ENCODE measurements around the gene EXOC7.
"Not testable (repeated sequence)": the region's sequence is repeated elsewhere in the genome, so short reads cannot be mapped to it uniquely, and the experiment has no call there.

The EXOC7 gene

GRCh38 chr17:76085731-76086366, 17.7 kb downstream of the EXOC7 start:
- DNase-seq = no peak

GRCh38 chr17:76085066-76085730, 18.4 kb downstream of the EXOC7 start:
- DNase-seq = no peak

DNA sequence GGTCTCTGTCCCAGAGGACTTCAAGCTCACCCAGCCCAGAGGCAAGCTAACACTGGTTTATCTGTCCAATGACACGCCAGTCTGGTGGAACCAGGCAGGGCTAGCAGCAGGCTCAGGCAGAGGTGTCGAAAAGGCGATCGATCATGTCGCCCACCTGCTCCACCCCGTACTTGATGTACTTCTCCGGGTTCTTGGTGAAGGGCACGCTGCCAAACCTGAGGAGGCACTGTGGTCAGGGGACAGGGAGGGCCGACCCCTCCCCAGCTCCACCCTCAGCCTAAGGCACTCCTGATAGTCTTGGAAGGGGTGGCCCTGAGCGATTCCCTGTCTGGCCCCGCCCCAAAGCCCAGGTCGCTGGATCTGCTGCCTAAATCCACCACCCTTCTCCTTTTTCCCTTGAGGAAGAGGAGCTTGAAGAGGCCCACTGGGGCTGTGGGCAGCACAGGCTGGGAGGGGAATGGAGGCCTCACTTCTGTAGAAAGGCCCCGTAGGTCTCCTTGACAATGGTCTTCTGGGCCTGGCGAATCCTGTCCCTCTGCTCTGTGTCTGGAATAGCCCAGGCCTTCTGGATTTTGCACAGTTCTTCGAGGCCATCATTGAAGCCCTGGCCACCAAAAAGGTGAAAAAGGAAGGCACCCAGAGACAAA, 19.9 kb downstream of the EXOC7 start:
- DNase-seq = no peak

- no peak for DNase-seq
Observed at GRCh38 chr17:76082326-76083251, 21.0 kb downstream of the EXOC7 start.

DNA sequence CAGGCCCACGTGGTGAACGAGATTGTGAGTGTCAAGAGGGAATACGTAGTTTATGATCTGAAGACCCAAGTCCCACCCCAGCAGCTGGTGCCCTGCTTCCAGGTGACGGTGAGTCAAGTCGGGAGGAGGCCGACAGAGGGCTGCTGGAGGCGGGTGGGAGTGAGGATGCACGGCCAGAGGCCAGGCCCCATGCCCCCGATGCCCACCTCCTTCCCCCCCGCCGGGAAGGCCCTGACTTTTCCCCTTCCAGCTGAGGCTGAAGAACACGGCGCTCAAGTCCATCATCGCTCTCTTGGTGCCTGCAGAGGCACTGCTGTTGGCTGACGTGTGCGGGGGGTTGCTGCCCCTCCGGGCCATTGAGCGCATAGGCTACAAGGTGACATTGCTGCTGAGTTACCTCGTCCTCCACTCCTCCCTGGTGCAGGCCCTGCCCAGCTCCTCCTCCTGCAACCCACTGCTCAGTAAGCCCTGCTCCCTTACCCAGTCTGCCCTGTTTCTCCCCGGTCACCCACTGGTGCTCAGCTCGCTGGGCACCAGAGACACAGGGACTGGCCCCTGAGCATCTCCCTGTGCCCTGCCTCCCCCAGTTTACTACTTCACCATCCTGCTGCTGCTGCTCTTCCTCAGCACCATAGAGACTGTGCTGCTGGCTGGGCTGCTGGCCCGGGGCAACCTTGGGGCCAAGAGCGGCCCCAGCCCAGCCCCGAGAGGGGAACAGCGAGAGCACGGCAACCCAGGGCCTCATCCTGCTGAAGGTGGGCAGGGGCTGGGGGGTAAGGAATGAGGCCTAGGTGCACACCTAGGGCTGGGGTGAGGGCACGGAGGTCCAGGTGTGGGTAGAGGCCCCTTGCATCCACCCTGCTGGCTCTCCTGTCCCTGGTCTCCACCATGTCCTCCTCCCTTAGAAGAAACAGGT, 22.0 kb downstream of the EXOC7 start:
- no peak for DNase-seq

DNA sequence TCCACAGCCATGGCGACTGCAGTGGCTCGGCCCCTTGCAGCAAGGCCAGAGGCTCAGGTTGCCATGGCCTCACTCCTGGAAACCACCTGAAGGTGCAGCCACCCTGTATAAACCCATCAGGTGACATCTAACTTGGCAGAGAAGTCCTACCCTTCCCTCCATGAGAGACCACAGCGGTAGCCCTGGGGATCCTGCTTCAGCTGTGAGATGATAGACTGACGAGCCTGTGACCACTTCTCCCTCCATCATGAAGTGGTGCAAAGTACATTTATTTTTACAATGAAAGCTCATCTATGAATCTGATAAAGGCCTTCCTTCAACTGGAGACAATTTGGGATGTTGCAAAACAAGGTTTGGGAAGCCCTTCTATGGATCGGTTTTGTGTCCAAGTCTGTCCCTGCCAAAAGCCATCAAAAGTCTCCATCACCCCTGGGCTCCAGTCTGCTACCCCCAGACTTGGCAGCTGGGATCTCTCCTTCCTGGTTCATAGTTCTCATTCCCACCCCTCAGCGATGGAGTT, 22.8 kb downstream of the EXOC7 start:
- DNase-seq = no peak

DNA sequence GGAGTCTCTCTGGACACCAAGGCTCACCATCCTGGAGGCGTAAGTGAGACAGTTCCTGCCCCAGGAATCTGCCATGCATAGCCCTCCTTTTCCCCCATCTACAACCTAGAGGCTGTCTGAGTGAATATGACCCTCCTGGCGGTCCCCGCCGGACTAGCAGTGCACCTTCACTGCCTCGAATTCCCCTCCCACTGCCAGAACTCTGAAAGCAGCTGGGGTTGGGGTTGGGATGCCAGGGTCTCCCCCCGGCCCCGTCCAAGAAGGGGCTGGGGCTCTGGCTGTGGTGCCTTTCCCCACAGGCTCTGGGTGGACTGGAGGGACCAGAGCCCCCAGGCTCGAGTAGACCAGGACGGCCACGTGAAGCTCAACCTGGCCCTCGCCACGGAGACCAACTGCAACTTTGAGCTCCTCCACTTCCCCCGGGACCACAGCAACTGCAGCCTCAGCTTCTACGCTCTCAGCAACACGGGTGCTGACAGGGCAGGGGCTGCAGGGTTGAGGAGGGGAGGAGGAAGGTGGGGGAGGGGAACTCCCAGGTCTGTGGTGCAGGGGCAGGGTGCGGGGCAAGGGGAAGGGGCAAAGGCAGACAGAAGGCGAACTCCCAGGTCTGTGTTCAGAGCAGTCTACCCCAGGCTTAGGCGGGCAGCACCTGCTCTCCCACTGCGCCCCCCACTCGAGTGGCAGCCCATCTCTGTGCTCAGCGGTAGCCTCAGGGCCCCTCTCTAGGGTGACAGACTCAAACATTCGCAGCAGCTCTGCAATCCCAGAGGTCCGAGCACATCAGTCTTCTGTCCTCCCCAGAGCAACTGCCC, 23.4 kb downstream of the EXOC7 start:
- DNase-seq = no peak

DNA sequence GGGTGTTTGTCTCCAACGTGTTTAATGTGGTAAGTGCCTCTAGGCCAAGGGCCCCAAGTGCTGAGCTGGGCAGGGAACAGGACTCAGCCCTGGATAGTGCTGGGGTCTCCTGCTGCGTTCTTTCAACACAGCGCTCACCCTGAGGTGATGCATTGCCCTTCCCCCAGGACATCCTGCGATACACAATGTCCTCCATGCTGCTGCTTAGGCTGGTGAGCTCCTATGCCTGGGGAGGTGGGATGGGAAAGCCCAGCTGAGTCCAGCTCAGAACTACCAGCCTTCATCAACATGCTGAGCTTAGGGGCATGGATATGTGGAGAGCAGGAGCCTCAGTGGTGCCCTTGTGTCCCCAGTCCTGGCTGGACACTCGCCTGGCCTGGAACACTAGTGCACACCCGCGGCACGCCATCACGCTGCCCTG, 24.0 kb downstream of the EXOC7 start:
- no peak for DNase-seq

GRCh38 chr17:76078860-76079534, 24.6 kb downstream of the EXOC7 start, which contains the start of gene ZACN:
TSS of gene ZACN (plus strand) at chr17:76079182. CDS start at chr17:76079265, 83 bp downstream.
- no peak for DNase-seq

DNA sequence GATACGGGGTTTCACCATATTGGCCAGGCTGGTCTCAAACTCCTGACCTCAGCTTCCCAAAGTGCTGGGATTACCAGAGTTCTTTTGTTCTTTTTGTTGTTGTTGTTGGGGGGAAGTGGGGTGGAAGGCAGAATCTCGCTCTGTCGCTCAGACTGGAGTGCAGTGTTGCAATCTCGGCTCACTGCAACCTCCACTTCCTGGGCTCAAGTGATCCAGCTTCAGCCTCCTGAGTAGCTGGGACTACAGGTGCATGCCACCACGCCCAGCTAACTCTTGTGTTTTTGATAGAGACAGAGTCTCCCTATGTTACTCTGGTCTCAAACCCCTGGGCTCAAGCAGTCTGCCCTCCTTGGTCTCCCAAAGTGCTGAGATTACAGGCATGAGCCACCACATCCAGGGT, 25.2 kb downstream of the EXOC7 start:
- not testable (repeated sequence) for DNase-seq

GRCh38 chr17:76077584-76078110, 25.9 kb downstream of the EXOC7 start:
- no peak for DNase-seq

DNA sequence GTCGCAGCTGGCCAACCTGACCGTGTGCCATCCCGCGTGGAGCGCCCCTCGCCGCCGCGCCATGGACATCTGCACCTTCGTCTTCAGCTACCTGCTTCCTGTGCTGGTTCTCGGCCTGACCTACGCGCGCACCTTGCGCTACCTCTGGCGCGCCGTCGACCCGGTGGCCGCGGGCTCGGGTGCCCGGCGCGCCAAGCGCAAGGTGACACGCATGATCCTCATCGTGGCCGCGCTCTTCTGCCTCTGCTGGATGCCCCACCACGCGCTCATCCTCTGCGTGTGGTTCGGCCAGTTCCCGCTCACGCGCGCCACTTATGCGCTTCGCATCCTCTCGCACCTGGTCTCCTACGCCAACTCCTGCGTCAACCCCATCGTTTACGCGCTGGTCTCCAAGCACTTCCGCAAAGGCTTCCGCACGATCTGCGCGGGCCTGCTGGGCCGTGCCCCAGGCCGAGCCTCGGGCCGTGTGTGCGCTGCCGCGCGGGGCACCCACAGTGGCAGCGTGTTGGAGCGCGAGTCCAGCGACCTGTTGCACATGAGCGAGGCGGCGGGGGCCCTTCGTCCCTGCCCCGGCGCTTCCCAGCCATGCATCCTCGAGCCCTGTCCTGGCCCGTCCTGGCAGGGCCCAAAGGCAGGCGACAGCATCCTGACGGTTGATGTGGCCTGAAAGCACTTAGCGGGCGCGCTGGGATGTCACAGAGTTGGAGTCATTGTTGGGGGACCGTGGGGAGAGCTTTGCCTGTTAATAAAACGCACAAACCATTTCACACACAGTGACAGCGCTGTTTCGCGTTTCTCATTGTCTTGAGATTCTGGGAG, 26.6 kb downstream of the EXOC7 start:
- no peak for DNase-seq

- DNase-seq = no peak
Observed at GRCh38 chr17:76076146-76076764, 27.3 kb downstream of the EXOC7 start.

GRCh38 chr17:76075364-76076145, 28.0 kb downstream of the EXOC7 start:
- DNase-seq = no peak

GRCh38 chr17:76074390-76075363, 28.9 kb downstream of the EXOC7 start, which contains the start of gene GALR2:
TSS of gene GALR2 (plus strand) at chr17:76074781. CDS start at chr17:76074884, 103 bp downstream.
- no peak for DNase-seq
